B cell (primary cell): Measurements from ENCODE around the gene STAT5B. TPM values are rescaled to one million over a fixed set of nuclear protein-coding genes. Genes with fewer than 3 reads are reported as not detected.

Experiments
- ATAC-seq: fragments of 200-7000 bp; cut with Tn5 transposase; one replicate; pipeline ENCODE4 v1.10.0; 2021; ENCODE audit warnings: low read depth, mild to moderate bottlenecking, moderate number of reproducible peaks, moderate library complexity
- CTCF ChIA-PET: fragments of 350-600 bp; sonication (Branson Sonifier 250); formaldehyde crosslinking; loops from one replicate; lab custom pipeline; 2021; ENCODE audit warnings: antibody characterized with exemption, inconsistent platforms; lab: Charles Lee
- POLR2A ChIA-PET: fragments of 350-600 bp; sonication (Branson Sonifier 250); formaldehyde crosslinking; loops from one replicate; lab custom pipeline; 2021; ENCODE audit warnings: antibody characterized with exemption; lab: Charles Lee
- DNase-seq: peaks from one replicate; pipeline ENCODE4 v3.0.0; 2013
- H2AFZ ChIP-seq: 2 replicates; pipeline ENCODE4 v1.6.1; 2012; ENCODE audit warnings: mild to moderate bottlenecking, low read depth, low read length; ENCODE audit not compliant: insufficient read depth, poor library complexity, severe bottlenecking
- H3K27ac ChIP-seq, 2 donors: 1 replicate in 1 of 2; 2 replicates in 1 of 2; pipeline ENCODE4 v1.5.1; 2012 to 2013; ENCODE audit warnings: low read length in 2 of 2, mild to moderate bottlenecking in 2 of 2, moderate library complexity in 1 of 2
- H3K27me3 ChIP-seq, 4 experiments: fragments of 200-600 bp in 1 of 4; sonication (generic) in 1 of 4; replicated peaks in 1 of 4; 1 replicate in 2 of 4; 2 replicates in 2 of 4; pipeline versions ENCODE4 v1.6.1 to v1.7.0; 2013 to 2016; ENCODE audit warnings: low read length in 3 of 4, mild to moderate bottlenecking in 2 of 4, mixed read lengths in 1 of 4, moderate library complexity in 1 of 4; ENCODE audit not compliant: insufficient read depth in 4 of 4, control insufficient read depth in 3 of 4; ENCODE audit errors: control extremely low read depth in 1 of 4
- H3K36me3 ChIP-seq, 2 experiments: replicated peaks in 1 of 2; 1 replicate in 1 of 2; 2 replicates in 1 of 2; pipeline versions ENCODE4 v1.6.1 to v1.7.1; 2013; ENCODE audit warnings: low read length in 1 of 2; ENCODE audit not compliant: insufficient read depth in 2 of 2, control insufficient read depth in 1 of 2; ENCODE audit errors: control extremely low read depth in 1 of 2, extremely low read depth in 1 of 2
- H3K4me1 ChIP-seq, 2 donors: fragments of 200-600 bp in 1 of 2; sonication (generic) in 1 of 2; 1 replicate in 1 of 2; 2 replicates in 1 of 2; pipeline versions ENCODE4 v1.5.1 to v1.6.1; 2013 to 2017; ENCODE audit warnings: low read length in 2 of 2; ENCODE audit not compliant: control insufficient read depth in 2 of 2, insufficient read depth in 2 of 2
- H3K4me2 ChIP-seq: replicated peaks from 2 replicates; pipeline ENCODE3; 2012; ENCODE audit warnings: mild to moderate bottlenecking, low read depth, low read length; ENCODE audit not compliant: poor library complexity, severe bottlenecking
- H3K4me3 ChIP-seq, 5 experiments: fragments of 200-600 bp in 1 of 5; sonication (generic) in 1 of 5; 1 replicate in 3 of 5; 2 replicates in 2 of 5; pipeline versions ENCODE4 v1.5.1 to v1.7.0; 2011 to 2016; ENCODE audit warnings: low read length in 4 of 5, mild to moderate bottlenecking in 4 of 5, low read depth in 2 of 5, control low read depth in 1 of 5, moderate library complexity in 1 of 5; ENCODE audit not compliant: insufficient read depth in 1 of 5; ENCODE audit errors: control extremely low read depth in 1 of 5, extremely low read depth in 1 of 5
- H3K79me2 ChIP-seq: fragments of 200-600 bp; sonication (generic); one replicate; pipeline ENCODE4 v1.6.0; 2016; ENCODE audit warnings: low read length; ENCODE audit not compliant: control insufficient read depth, insufficient read depth
- H3K9ac ChIP-seq: fragments of 200-600 bp; sonication (generic); 2 replicates; pipeline ENCODE4 v1.6.1; 2017; ENCODE audit warnings: mild to moderate bottlenecking, low read length, moderate library complexity
- H3K9me3 ChIP-seq, 3 donors: one replicate each; pipeline versions ENCODE4 v1.6.1 to v1.7.1; 2013; ENCODE audit warnings: low read length in 2 of 3; ENCODE audit not compliant: control insufficient read depth in 2 of 3, insufficient read depth in 1 of 3; ENCODE audit errors: control extremely low read depth in 1 of 3
- H4K20me1 ChIP-seq: 2 replicates; pipeline ENCODE4 v1.6.0; 2012; ENCODE audit warnings: mild to moderate bottlenecking, low read length; ENCODE audit not compliant: insufficient read depth, control insufficient read depth, poor library complexity, severe bottlenecking
- H3K27ac Mint-ChIP-seq: one replicate; pipeline ENCODE4 v1.8.0; 2021; ENCODE audit warnings: mixed read lengths
- H3K27me3 Mint-ChIP-seq: one replicate; pipeline ENCODE4 v1.8.0; 2021; ENCODE audit warnings: mixed read lengths
- H3K4me1 Mint-ChIP-seq: one replicate; pipeline ENCODE4 v1.8.0; 2021; ENCODE audit warnings: mixed read lengths
- H3K4me3 Mint-ChIP-seq: one replicate; pipeline ENCODE4 v1.8.0; 2021; ENCODE audit warnings: mixed read lengths
- H3K9me3 Mint-ChIP-seq: one replicate; pipeline ENCODE4 v1.8.0; 2022; ENCODE audit warnings: mixed read lengths; ENCODE audit not compliant: insufficient read depth
- CTCF ChIP-seq: fragments of 200-600 bp; IDR thresholded peaks from one replicate; pipeline ENCODE4 v1.8.0; 2022; ENCODE audit warnings: antibody characterized with exemption, mild to moderate bottlenecking
- EZH2 ChIP-seq: IDR thresholded peaks from 2 replicates; pipeline ENCODE4 v1.6.1; 2012; ENCODE audit warnings: borderline replicate concordance, low read depth, mild to moderate bottlenecking, moderate library complexity, low read length; ENCODE audit not compliant: insufficient read depth, poor library complexity, severe bottlenecking
- WGBS: methylation state at CpG from one replicate; pipeline ENCODE4 v1.1.5; 2013; ENCODE audit warnings: missing lambda C conversion rate; ENCODE audit not compliant: insufficient coverage; 5-methylcytosine and 5-hydroxymethylcytosine counted together
- intact Hi-C: fragments of 100-400 bp; cut with micrococcal nuclease; formaldehyde crosslinking; loops from one replicate; pipeline ENCODE4 v1.10.0; 2022
- polyA plus RNA-seq: library from polyadenylated mRNA; depleted of rRNA; stranded (reverse); fragments of >200 nt; gene quantifications from 2 replicates; pipeline ENCODE4 v1.2.3, GENCODE V29; 2012
- total RNA-seq, 2 donors: library from RNA; stranded (reverse); fragments of 120-200 nt in 1 of 2; gene quantifications; 1 replicate in 1 of 2; 2 replicates in 1 of 2; pipeline versions ENCODE4 v1.2.3 to v1.2.4, GENCODE V29; 2013 to 2022

The STAT5B gene
- total and polyA plus RNA-seq, 2 donors (not counting 1 experiment from before 2014, with no cell fraction given) = 70.0 to 103 TPM

DNA sequence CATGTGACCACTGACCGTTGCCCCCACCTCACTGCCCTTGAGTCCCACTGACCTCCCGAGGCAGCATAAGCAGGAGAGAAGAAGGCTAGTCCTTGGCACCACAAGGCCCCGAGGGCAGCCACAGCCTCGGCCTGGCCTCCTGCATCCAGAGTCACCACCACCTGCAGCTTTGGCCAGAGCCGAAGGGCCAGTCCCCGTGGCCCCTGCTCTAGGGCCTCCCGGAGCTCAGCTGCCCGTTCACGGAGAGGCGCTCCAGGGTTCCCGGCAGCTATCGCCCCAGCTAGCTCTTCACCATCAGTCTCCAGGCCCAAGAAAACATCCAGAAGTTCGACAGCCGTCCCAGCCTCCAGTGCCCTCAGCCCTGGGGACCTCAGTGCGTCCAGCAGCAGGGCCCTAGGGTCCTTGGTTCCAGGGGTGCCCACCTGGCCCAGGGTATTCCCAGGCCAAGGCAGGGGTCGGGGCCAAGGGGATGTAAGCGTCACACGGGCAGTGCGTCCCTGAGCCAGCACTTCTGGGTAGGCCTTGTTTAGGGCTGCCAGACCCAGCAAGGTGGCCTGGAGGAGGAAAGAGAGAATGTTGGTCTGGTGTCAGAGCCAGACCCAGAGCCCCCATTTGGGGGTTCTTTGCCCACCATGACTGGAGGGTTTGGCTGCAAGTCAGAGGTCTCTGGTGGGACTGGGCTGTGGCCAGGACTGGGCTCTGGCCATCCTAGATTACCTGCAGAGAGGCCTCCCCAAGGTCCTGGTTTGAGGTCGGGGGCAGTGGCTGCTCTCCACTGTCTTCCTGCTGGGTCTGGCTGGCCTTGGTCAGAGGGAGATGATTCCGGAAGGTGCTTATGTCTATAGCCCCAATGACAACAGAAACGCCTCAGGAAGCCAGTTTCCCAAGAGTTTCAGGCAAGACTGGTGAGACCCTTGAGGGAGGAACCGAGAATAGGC, 83.7 kb downstream of the STAT5B start:
- ChIA-PET CTCF (interaction anchor here (1.0 to 2.0 kb wide), 2 partner anchors 9 to 12 kb away, joined by 4 to 20 read pairs; partner anchors contain the start of gene KCNH4), POLR2A (no interaction called here)
- H3K27me3 ChIP-seq = no peaks in the 10 kb centered on the region
- Mint-ChIP-seq H3K4me1 (peaks cover 28% of the 10 kb centered on the region), H3K9me3 (no peaks in the 10 kb centered on the region), H3K4me3 (peak overlapping the region; percentile 99), H3K27me3 (no peaks in the 10 kb centered on the region), H3K27ac (peak overlapping the region; percentile 59)
- no peak for ATAC-seq
- H3K9me3 ChIP-seq = no peaks in the 10 kb centered on the region
- no peak overlapping the region for H3K27ac ChIP-seq
- peaks cover 8% of the 10 kb centered on the region for H3K79me2 ChIP-seq
- peak overlapping the region; percentile 73 for H3K4me2 ChIP-seq
- peaks cover 1 to 7% of the 10 kb centered on the region in 2 experiments for H3K36me3 ChIP-seq
- peaks cover 17 to 24% of the 10 kb centered on the region in 2 donors for H3K4me1 ChIP-seq
- no peak overlapping the region for H2AFZ ChIP-seq
- no peak for DNase-seq
- H3K9ac ChIP-seq = no peak overlapping the region
- TF ChIP-seq EZH2 (no peak), CTCF (no peak)
- no peaks in the 10 kb centered on the region for H4K20me1 ChIP-seq
- H3K4me3 ChIP-seq = no peak overlapping the region
- intact Hi-C loops = loop anchor here (5.0 to 10.0 kb wide), 2 partner anchors 55 to 482 kb away; partner anchors contain the start of gene PLEKHH3
- 95% methylated on average over 23 of the region's 23 CpGs for whole genome bisulfite sequencing

GRCh38 chr17:42191275-42191608, 84.9 kb downstream of the STAT5B start:
- Mint-ChIP-seq H3K4me1 (peaks cover 26% of the 10 kb centered on the region), H3K9me3 (no peaks in the 10 kb centered on the region), H3K27ac (no peak overlapping the region), H3K4me3 (no peak overlapping the region), H3K27me3 (no peaks in the 10 kb centered on the region)
- H2AFZ ChIP-seq = no peak overlapping the region
- ATAC-seq = no peak
- peaks cover 8% of the 10 kb centered on the region for H3K79me2 ChIP-seq
- no peaks in the 10 kb centered on the region for H3K27me3 ChIP-seq
- H3K27ac ChIP-seq = no peak overlapping the region
- H3K4me3 ChIP-seq = no peak overlapping the region
- WGBS = 100% methylated on average over 4 of the region's 5 CpGs
- intact Hi-C loops = loop anchor here (5.0 to 10.0 kb wide), 2 partner anchors 56 to 484 kb away; partner anchors contain the start of gene PLEKHH3
- H3K9ac ChIP-seq = no peak overlapping the region
- ChIA-PET CTCF (interaction anchor here (3.1 kb wide), 1 partner anchor 10 kb away, joined by 7 read pairs; the partner anchor contains the start of gene KCNH4), POLR2A (no interaction called here)
- TF ChIP-seq EZH2 = no peak
- no peak for TF ChIP-seq CTCF
- no peak overlapping the region for H3K4me2 ChIP-seq
- H3K36me3 ChIP-seq = peaks cover 1 to 7% of the 10 kb centered on the region in 2 experiments
- H4K20me1 ChIP-seq = no peaks in the 10 kb centered on the region
- DNase-seq = no peak
- H3K9me3 ChIP-seq = no peaks in the 10 kb centered on the region
- peaks cover 17 to 24% of the 10 kb centered on the region in 2 donors for H3K4me1 ChIP-seq
